ENCODE measurements around the gene MIPOL1. TPM values are rescaled to one million over a fixed set of nuclear protein-coding genes. Genes with fewer than 3 reads are reported as not detected.

Gene MIPOL1
- total and polyA plus RNA-seq, 2 of the 13 experiments (the other 11 are each of a cell fraction or from before 2014, with no cell fraction given): 8.6 to 34.2 TPM

DNA sequence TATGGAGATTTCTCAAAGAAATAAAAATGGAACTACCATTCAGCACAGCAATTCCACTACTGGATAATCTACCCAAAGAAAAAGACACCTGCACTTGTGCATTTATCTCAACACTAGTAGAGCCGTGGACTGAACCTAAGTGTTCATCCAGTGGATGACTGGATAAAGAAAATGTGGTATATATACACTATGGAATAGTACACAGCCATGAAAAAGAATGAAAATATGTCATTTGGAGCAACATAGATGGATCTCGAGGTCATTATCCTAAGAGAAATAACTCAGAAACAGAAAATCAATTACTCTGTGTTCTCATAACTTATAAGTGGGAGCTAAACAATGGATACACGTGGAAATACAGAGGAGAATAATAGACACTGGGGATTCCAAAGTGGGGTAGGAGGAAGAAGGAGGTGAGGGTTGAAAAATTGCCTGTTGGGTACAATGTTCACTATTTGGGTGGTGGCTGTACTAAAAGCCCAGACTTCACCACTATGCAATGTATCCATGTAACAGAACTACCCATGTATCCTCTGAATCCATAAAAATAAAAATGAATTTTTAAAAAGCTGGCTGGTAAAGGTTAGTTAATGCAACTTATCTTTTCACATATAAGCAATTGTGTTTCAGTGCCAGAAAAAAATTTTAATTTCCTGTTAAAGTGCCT lies 266.6 kb downstream of the MIPOL1 start (continued):
- TF ChIP-seq DDIT3 (CRISPR knock-in tag; IDR thresholded peaks at IDR 0.05): no peak
- TF ChIP-seq, protein P1, sequence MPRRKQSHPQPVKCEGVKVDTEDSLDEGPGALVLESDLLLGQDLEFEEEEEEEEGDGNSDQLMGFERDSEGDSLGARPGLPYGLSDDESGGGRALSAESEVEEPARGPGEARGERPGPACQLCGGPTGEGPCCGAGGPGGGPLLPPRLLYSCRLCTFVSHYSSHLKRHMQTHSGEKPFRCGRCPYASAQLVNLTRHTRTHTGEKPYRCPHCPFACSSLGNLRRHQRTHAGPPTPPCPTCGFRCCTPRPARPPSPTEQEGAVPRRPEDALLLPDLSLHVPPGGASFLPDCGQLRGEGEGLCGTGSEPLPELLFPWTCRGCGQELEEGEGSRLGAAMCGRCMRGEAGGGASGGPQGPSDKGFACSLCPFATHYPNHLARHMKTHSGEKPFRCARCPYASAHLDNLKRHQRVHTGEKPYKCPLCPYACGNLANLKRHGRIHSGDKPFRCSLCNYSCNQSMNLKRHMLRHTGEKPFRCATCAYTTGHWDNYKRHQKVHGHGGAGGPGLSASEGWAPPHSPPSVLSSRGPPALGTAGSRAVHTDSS (CRISPR knock-in tag; conservative IDR thresholded peaks at IDR 0.05): no peak
- 0 out of 2 replicates have a peak, but pooled peaks have one; percentile 3 for TF ChIP-seq KAT8 (CRISPR knock-in tag; IDR thresholded peaks at IDR 0.05)
- TF ChIP-seq, protein P2, sequence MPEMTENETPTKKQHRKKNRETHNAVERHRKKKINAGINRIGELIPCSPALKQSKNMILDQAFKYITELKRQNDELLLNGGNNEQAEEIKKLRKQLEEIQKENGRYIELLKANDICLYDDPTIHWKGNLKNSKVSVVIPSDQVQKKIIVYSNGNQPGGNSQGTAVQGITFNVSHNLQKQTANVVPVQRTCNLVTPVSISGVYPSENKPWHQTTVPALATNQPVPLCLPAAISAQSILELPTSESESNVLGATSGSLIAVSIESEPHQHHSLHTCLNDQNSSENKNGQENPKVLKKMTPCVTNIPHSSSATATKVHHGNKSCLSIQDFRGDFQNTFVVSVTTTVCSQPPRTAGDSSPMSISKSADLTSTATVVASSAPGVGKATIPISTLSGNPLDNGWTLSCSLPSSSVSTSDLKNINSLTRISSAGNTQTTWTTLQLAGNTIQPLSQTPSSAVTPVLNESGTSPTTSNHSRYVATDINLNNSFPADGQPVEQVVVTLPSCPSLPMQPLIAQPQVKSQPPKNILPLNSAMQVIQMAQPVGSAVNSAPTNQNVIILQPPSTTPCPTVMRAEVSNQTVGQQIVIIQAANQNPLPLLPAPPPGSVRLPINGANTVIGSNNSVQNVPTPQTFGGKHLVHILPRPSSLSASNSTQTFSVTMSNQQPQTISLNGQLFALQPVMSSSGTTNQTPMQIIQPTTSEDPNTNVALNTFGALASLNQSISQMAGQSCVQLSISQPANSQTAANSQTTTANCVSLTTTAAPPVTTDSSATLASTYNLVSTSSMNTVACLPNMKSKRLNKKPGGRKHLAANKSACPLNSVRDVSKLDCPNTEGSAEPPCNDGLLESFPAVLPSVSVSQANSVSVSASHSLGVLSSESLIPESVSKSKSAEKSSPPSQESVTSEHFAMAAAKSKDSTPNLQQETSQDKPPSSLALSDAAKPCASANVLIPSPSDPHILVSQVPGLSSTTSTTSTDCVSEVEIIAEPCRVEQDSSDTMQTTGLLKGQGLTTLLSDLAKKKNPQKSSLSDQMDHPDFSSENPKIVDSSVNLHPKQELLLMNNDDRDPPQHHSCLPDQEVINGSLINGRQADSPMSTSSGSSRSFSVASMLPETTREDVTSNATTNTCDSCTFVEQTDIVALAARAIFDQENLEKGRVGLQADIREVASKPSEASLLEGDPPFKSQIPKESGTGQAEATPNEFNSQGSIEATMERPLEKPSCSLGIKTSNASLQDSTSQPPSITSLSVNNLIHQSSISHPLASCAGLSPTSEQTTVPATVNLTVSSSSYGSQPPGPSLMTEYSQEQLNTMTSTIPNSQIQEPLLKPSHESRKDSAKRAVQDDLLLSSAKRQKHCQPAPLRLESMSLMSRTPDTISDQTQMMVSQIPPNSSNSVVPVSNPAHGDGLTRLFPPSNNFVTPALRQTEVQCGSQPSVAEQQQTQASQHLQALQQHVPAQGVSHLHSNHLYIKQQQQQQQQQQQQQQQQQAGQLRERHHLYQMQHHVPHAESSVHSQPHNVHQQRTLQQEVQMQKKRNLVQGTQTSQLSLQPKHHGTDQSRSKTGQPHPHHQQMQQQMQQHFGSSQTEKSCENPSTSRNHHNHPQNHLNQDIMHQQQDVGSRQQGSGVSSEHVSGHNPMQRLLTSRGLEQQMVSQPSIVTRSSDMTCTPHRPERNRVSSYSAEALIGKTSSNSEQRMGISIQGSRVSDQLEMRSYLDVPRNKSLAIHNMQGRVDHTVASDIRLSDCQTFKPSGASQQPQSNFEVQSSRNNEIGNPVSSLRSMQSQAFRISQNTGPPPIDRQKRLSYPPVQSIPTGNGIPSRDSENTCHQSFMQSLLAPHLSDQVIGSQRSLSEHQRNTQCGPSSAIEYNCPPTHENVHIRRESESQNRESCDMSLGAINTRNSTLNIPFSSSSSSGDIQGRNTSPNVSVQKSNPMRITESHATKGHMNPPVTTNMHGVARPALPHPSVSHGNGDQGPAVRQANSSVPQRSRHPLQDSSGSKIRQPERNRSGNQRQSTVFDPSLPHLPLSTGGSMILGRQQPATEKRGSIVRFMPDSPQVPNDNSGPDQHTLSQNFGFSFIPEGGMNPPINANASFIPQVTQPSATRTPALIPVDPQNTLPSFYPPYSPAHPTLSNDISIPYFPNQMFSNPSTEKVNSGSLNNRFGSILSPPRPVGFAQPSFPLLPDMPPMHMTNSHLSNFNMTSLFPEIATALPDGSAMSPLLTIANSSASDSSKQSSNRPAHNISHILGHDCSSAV (CRISPR knock-in tag; IDR thresholded peaks at IDR 0.05; ENCODE audit: borderline replicate concordance): no peak
- peak; percentile 38; the same call in 1 of the 2 replicates for TF ChIP-seq ZMYM3 (CRISPR knock-in tag; IDR thresholded peaks at IDR 0.05)
- TF ChIP-seq ZNF841 (CRISPR knock-in tag; IDR thresholded peaks at IDR 0.05; ENCODE audit: borderline replicate concordance): 0 out of 2 replicates have a peak, but pooled peaks have one; percentile 23
- no peak for TF ChIP-seq MAZ (IDR thresholded peaks at IDR 0.05; ENCODE audit: borderline replicate concordance, low read depth, low read length)
- no peak for TF ChIP-seq MAZ (CRISPR knock-in tag; IDR thresholded peaks at IDR 0.05; ENCODE audit: low read depth)
- TF ChIP-seq MAFK (conservative IDR thresholded peaks at IDR 0.05 in 1 of 2, IDR thresholded peaks at IDR 0.05 in 1 of 2; ENCODE audit: low read length in 2 of 2): no peak
- TF ChIP-seq ZNF678 (CRISPR knock-in tag; IDR thresholded peaks at IDR 0.05): no peak
- TF ChIP-seq, protein P3, sequence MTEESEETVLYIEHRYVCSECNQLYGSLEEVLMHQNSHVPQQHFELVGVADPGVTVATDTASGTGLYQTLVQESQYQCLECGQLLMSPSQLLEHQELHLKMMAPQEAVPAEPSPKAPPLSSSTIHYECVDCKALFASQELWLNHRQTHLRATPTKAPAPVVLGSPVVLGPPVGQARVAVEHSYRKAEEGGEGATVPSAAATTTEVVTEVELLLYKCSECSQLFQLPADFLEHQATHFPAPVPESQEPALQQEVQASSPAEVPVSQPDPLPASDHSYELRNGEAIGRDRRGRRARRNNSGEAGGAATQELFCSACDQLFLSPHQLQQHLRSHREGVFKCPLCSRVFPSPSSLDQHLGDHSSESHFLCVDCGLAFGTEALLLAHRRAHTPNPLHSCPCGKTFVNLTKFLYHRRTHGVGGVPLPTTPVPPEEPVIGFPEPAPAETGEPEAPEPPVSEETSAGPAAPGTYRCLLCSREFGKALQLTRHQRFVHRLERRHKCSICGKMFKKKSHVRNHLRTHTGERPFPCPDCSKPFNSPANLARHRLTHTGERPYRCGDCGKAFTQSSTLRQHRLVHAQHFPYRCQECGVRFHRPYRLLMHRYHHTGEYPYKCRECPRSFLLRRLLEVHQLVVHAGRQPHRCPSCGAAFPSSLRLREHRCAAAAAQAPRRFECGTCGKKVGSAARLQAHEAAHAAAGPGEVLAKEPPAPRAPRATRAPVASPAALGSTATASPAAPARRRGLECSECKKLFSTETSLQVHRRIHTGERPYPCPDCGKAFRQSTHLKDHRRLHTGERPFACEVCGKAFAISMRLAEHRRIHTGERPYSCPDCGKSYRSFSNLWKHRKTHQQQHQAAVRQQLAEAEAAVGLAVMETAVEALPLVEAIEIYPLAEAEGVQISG (CRISPR knock-in tag; IDR thresholded peaks at IDR 0.05): no peak
- 0 out of 2 replicates have a peak, but pooled peaks have one; percentile 39 for TF ChIP-seq KDM1A (CRISPR knock-in tag; IDR thresholded peaks at IDR 0.05)
- TF ChIP-seq ZNF780A (CRISPR knock-in tag; IDR thresholded peaks at IDR 0.05): no peak
- no peak for TF ChIP-seq RXRB (CRISPR knock-in tag; IDR thresholded peaks at IDR 0.05; ENCODE audit: borderline replicate concordance)
- no peak for TF ChIP-seq TRIM22 (IDR thresholded peaks at IDR 0.05)
